Erythroblast (primary cell): Measurements from ENCODE around the gene TMEM209.

Experiments used
- GATA1 ChIP-seq: IDR thresholded peaks from 2 replicates; pipeline ENCODE4 v1.6.1; 2011; ENCODE audit warnings: low read depth, mild to moderate bottlenecking, control low read depth, low read length, moderate library complexity
- POLR2A ChIP-seq: IDR thresholded peaks from 2 replicates; pipeline ENCODE4 v1.6.1; 2011; ENCODE audit warnings: mild to moderate bottlenecking, low read length

GRCh38 chr7:130197094-130197493 is 8.1 kb downstream of the TMEM209 start:
- TF ChIP-seq POLR2A (no peak), GATA1 (no peak)
